ENCODE measurements around the gene PROSER2. TPM values are rescaled to one million over a fixed set of nuclear protein-coding genes. Genes with fewer than 3 reads are reported as not detected.

PROSER2 gene
- total RNA-seq, 1 donor from 2014 or later = 15.2 TPM

GRCh38 chr10:11865561-11865960 lies 42.4 kb downstream of the PROSER2 start:
- peaks cover 27% of the 10 kb centered on the region for H3K36me3 Mint-ChIP-seq (ENCODE audit: low read depth)
- peak; percentile 56 for DNase-seq (ENCODE audit: low spot score)
- H3K4me3 Mint-ChIP-seq (ENCODE audit: unreplicated experiment) = no peak overlapping the region
- no peaks in the 10 kb centered on the region for H3K9me3 Mint-ChIP-seq (ENCODE audit: low read depth)
- H3K4me1 Mint-ChIP-seq (ENCODE audit: low read depth) = no peaks in the 10 kb centered on the region
- H3K27ac Mint-ChIP-seq (ENCODE audit: unreplicated experiment) = no peak overlapping the region
- no peaks in the 10 kb centered on the region for H3K27me3 Mint-ChIP-seq (ENCODE audit: low read depth)
- TF ChIP-seq CTCF (IDR thresholded peaks at IDR 0.05) = no peak

GRCh38 chr10:11866199-11866925 lies 43.2 kb downstream of the PROSER2 start:
- no peak for TF ChIP-seq CTCF (IDR thresholded peaks at IDR 0.05)
- Mint-ChIP-seq H3K9me3 (ENCODE audit: low read depth) (no peaks in the 10 kb centered on the region), H3K27ac (ENCODE audit: unreplicated experiment) (no peak overlapping the region), H3K36me3 (ENCODE audit: low read depth) (peaks cover 26% of the 10 kb centered on the region), H3K27me3 (ENCODE audit: low read depth) (no peaks in the 10 kb centered on the region), H3K4me3 (ENCODE audit: unreplicated experiment) (no peak overlapping the region), H3K4me1 (ENCODE audit: low read depth) (peaks cover 6% of the 10 kb centered on the region)
- peak; percentile 83 for DNase-seq (ENCODE audit: low spot score)

GRCh38 chr10:11869219-11869618 lies 46.1 kb downstream of the PROSER2 start:
- no peak overlapping the region for H3K4me3 Mint-ChIP-seq (ENCODE audit: unreplicated experiment)
- no peaks in the 10 kb centered on the region for H3K27me3 Mint-ChIP-seq (ENCODE audit: low read depth)
- no peaks in the 10 kb centered on the region for H3K9me3 Mint-ChIP-seq (ENCODE audit: low read depth)
- DNase-seq (ENCODE audit: low spot score) = peak; percentile 80
- TF ChIP-seq CTCF (IDR thresholded peaks at IDR 0.05) = no peak
- H3K4me1 Mint-ChIP-seq (ENCODE audit: low read depth) = peaks cover 13% of the 10 kb centered on the region
- no peak overlapping the region for H3K27ac Mint-ChIP-seq (ENCODE audit: unreplicated experiment)
- H3K36me3 Mint-ChIP-seq (ENCODE audit: low read depth) = peaks cover 15% of the 10 kb centered on the region

- peaks cover 14% of the 10 kb centered on the region for H3K36me3 Mint-ChIP-seq (ENCODE audit: low read depth)
- TF ChIP-seq CTCF (IDR thresholded peaks at IDR 0.05) = no peak
- no peak overlapping the region for H3K4me3 Mint-ChIP-seq (ENCODE audit: unreplicated experiment)
- peak; percentile 60 for DNase-seq (ENCODE audit: low spot score)
- H3K27me3 Mint-ChIP-seq (ENCODE audit: low read depth) = no peaks in the 10 kb centered on the region
- peaks cover 20% of the 10 kb centered on the region for H3K4me1 Mint-ChIP-seq (ENCODE audit: low read depth)
- H3K27ac Mint-ChIP-seq (ENCODE audit: unreplicated experiment) = no peak overlapping the region
- H3K9me3 Mint-ChIP-seq (ENCODE audit: low read depth) = no peaks in the 10 kb centered on the region
These were observed 46.7 kb downstream of the PROSER2 start for GRCh38 chr10:11869743-11870460.

GRCh38 chr10:11870461-11870780 lies 47.3 kb downstream of the PROSER2 start:
- no peaks in the 10 kb centered on the region for H3K27me3 Mint-ChIP-seq (ENCODE audit: low read depth)
- H3K36me3 Mint-ChIP-seq (ENCODE audit: low read depth) = peaks cover 14% of the 10 kb centered on the region
- H3K4me1 Mint-ChIP-seq (ENCODE audit: low read depth) = peaks cover 25% of the 10 kb centered on the region
- no peak for TF ChIP-seq CTCF (IDR thresholded peaks at IDR 0.05)
- H3K27ac Mint-ChIP-seq (ENCODE audit: unreplicated experiment) = no peak overlapping the region
- H3K4me3 Mint-ChIP-seq (ENCODE audit: unreplicated experiment) = no peak overlapping the region
- DNase-seq (ENCODE audit: low spot score) = peak; percentile 46
- H3K9me3 Mint-ChIP-seq (ENCODE audit: low read depth) = no peaks in the 10 kb centered on the region
